ENCODE data around the gene DNAJB13.

DNAJB13 gene

GRCh38 chr11:74001822-74002286 is 51.0 kb downstream of the DNAJB13 start:
- FAIRE-seq = no peak

DNA sequence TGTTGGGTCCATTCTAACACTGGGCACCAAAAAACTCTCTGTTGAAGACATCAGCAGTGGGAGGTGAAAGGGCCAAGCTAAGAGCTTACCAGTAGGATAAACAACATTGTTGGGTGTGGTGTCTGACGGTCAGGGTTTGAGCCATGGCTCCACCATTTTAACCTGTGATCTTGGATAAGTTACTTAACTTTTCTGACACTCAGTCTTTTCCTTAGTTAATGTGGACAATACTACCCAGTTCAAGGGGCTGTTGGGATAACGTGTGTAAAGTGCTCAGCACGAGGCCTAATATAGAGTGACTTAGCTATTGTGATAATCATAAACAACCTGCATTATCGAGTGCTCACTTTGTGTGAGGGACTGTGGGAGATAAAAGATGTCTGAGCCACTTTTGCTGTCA is 52.0 kb downstream of the DNAJB13 start:
- no peak for FAIRE-seq

DNA sequence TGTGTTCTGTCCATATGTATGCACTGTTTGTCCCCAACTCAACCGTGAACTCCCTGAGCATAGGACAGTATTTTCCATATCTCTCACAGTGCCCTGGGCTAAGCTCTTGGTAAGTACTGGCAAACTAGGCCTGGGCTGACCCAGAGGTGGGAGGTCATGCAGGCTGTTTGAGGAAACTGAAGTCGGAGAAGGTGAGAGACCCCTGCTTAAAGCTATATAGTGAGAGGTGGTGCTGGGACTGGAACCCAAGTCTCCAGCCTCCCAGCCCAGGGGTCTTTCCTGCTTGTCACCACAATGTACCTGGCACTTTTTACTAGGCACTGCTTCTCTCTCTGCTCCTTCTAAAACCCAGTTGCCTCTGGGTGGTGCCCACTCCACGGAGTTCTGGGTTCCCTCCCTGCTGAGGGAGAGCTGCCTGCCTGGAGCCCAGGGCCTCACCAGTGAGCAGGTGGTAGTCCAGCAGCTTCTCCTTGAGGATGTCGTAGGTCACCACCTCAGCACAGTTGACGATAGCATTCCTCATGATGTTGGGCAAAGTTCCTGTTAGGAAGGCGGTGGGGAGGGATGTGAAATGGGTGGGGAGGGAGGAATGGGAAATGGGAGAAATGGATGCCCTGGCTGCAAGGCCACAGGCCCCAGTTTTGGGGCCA is 53.3 kb downstream of the DNAJB13 start:
- no peak for FAIRE-seq

DNA sequence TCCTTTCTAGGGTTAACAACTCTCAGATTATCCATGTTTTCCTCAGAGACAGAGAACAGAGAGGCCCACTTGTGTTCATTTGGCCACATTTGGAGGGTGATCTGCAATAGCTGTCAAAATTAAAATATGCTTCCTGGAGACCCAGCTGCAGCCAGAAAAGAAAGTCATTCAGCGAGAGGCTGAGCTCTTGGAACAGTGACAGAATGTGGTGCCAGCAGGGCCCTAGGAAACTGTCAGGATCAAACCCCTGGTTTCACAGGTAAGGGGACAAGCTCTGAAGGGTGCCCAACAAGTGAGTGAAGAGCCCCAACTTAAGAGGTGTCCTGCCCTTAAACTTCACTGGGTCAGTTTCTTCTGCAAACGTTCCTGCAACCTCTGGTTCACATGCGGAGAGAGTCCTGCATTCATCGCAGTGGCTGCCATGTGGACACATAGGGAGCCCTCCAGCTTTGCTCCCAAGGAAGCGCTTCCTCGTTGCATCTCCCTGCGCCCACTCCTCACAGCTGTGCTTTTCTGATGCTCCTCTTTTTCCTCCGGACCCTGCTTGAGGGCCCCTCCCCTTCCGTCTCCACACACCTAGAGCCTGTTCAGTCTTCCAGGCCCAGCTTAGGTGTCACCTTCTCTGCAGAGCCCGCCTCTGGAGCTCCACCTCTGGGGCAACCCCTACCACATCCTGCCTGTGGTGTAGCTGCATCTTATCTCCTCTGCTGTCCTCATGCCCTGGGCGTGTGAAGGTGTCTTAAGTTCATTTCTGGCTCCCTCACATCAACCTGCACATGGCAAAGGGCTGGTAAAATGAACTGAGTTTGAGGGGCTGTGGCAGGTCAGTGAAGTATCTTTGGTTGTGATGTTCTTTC is 54.2 kb downstream of the DNAJB13 start:
- no peak for FAIRE-seq

DNA sequence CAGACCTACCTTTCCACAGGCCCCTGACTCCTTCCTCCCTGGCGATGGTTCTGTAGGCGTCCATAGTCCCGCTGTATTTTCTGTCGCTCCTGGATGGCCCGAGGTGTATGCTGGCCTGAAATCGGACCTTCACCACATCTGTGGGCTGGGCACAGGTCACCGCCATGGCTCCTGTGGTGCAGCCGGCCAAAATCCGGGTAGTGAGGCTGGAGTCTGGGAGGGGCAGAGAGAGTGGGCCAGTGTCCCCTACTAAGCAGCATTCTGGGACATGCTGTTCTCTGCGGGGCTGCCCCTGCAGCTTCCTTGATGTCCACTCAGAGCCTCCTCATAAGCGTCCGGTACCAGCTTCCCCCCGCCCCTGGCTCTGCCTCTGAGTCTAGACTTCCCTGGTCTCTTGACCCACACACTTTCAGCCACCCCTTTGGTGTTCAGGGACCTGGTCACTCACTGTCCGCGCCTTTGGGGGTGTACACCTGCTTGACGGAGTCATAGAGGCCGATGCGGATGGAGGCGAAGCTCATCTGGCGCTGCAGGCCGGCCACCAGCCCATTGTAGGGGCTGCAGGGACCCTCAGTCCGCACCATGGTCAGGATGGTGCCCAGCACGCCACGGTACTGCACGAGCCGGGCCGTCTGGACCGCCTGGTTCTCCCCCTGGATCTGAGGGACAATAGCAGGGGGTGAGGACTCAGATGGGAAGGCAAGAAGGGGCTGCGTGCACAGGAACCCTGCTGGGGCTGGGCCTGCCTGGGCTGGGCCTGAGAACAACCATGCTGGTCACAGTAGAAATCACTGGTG is 55.1 kb downstream of the DNAJB13 start:
- no peak for FAIRE-seq

GRCh38 chr11:74006743-74007304 is 56.0 kb downstream of the DNAJB13 start:
- FAIRE-seq = no peak

GRCh38 chr11:74007691-74008372 is 57.0 kb downstream of the DNAJB13 start:
- FAIRE-seq = no peak

DNA sequence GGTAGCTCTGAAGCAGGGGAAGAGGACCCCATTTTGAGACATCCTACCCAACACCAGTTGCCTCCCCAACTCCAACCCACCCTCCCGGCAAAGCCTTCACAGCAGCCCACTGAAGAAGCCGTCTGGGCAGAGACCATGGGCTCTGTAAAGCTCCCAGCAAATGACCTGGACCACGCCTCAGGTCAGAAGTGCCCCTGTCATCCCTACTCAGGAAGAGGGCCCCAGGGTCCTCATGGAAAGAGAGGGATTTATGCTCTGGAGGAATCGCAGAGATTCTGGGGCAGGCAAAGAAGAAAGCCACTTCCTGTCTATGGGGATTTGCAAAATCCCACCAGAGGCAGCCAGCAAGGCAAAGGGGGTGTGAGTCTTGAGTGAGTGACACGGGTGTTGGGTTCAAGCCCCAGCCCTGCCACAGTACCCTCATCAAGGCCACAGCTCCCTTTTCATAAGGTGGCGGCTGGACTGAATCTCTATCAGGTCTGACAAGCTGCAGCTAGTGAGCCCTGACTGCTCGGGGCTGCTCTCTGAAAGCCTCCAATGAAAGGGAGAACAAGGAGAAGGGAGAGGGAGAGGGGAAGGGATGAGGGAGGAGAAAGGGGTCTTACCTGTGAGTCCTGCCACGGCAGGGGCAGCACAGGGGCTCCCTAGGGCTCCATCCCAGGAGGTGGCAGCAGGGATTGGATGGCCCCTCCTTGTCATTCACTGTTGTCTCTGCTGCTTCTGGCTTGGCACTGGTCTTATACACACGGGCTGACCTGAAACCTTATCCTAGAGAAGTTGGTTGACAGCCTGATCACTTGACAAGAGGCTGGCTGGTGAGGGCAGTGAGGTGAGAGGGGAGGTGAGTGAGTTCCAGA is 57.8 kb downstream of the DNAJB13 start, which contains the start of gene UCP3:
UCP3 (minus strand) TSS at position 713 of the 857 bp plus-strand sequence. CDS start 2,043 bp downstream, outside the sequence.
- no peak for FAIRE-seq

DNA sequence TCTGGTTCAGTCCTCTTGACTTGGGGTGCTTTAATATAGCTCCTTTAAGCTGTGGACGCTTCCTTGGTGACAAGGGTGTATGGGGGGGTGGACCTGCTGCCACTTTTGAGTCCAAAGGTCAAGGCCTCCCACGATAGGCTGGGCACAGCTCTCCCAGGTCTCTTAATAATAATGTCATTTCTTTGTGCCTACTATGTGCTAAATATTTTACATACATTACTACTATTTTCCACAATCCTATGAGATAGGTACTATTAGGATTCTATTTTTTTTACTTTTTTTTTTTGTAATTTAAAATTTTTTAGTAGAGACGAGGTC is 58.4 kb downstream of the DNAJB13 start:
- no peak for FAIRE-seq

GRCh38 chr11:74009675-74010305 is 59.0 kb downstream of the DNAJB13 start:
- no peak for FAIRE-seq

- no peak for FAIRE-seq
These were observed 59.8 kb downstream of the DNAJB13 start for GRCh38 chr11:74010306-74011300.

DNA sequence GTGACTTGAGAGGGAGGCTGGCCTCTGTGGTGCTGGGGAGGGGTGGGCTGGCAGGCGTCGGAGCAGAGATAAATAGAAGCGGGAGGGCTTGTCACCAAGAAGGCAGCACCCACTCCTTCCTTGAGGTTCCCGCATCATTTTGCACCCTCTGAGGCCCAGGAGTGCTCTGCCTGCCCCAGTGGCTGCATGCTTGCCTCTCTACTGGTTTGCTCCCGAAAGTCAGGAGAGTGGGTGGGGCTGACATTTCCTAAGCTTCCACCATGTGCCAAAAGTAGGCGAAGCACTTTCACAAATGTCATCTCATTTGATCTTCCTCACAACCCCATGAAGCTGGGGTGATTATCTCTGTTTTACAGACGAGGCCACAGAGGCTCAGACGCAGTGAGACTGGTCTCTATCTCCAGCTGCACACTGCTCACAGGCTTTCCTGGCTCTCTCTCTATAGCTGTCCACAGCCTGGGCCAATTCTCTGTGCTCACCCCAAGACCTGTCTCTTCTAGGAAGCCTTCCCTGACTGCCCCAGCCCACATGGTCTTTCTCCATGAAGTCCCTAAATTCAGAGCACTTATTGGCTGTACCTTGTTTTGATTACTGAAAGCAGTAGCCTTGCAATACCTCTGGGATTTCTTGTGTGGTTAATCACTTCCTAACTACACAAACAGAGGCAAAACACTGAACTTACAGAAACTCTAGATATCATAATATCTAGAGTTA is 60.7 kb downstream of the DNAJB13 start:
- no peak for FAIRE-seq

DNA sequence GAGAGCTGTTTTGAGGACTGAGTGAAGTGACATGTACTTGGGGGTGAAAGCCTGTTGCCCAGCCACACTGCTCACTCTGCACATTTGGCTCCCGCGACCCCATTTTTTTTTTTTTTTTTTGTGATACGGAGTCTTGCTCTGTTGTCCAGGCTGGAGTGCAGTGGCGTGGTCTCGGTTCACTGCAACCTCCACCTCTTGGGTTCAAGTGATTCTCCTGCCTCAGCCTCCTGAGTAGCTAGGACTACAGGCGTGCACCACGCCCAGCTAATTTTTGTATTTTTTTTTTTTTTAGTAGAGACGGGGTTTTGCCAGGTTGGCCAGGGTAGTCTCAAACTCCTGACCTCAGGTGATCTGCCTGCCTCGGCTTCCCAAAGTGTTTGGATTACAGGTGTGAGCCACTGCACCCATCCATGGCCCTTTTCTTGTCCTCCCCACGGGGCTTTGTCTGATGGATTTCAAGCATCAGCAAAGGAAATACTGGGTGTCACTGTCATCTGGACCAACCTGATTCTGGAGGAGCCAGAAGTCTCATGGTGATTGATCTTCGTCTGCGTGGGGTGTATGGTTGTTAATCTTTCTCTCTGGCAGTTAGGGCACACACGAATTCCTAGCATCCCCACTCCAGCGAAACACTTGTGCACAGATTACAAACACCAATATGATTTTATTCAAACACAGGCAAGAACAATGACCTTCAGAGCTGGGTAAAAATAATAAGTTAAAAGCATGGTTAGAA is 61.4 kb downstream of the DNAJB13 start:
- no peak for FAIRE-seq

- no peak for FAIRE-seq
These were observed 62.3 kb downstream of the DNAJB13 start for GRCh38 chr11:74013141-74013540.

DNA sequence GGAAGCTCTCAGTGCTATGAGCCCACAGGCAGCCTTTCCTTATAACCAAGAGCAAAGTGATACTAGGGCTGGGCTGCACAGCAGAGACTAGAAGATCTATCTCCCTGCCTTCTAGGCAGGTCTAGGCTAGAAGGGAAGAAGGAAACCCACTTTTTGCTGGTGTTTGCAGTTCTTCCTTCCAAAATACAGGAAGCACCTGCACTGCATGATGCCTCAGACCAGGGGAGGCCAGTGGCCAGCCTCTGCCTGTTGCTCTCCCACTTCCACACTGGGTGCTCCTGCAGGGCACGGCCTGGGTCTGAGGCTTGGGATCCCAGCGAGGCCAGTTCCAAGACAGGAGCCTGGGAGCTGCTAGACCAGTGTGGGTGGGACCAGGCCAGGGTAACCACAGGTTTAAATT is 64.1 kb downstream of the DNAJB13 start:
- FAIRE-seq = no peak

DNA sequence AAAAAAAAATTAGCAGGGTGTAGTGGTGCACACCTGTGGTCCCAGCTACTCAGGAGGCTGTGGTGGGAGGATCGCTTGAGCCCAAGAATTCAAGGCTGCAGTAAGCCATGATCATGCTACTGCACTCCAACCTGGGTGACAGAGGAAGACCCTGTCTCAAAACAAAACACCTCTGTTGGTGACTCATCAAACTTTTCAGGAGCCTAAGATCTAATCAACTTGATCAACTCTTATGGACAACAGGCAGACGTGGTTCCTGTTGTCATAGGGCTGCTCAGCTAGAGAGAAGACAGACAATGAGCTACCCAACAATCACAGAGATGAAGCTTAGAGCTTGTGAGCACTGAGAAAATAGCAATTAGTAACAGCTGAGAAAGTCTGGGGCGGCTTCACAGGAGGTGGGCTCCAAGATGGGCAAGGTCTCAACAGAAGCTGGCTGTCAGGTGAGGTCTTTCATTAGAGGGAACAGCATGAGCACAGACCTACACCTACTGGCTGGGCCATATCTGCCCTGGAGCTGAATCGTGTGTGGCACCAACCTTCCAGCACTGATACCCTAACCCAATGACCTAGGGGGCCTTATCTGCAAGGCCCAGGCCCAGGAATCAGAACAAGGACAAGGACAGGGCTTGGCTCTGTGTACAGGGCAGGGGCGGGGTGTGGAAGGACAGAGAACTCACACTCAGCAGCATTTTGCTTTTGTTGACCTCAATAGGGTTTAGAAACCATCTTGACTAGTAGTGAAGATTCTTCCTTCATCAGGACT is 65.3 kb downstream of the DNAJB13 start:
- no peak for FAIRE-seq

- FAIRE-seq = no peak
These were observed 66.8 kb downstream of the DNAJB13 start for GRCh38 chr11:74017631-74018030.

Measured in colon (tissue), 2 donors.